ENCODE data around the gene TNFSF18. TPM values are rescaled to one million over a fixed set of nuclear protein-coding genes. Genes with fewer than 3 reads are reported as not detected.
A peak's percentile ranks its signal among the peaks of the same experiment; 100 is the strongest.

The TNFSF18 gene
- total RNA-seq, 1 experiment from 2014 or later: 1.6 TPM

DNA sequence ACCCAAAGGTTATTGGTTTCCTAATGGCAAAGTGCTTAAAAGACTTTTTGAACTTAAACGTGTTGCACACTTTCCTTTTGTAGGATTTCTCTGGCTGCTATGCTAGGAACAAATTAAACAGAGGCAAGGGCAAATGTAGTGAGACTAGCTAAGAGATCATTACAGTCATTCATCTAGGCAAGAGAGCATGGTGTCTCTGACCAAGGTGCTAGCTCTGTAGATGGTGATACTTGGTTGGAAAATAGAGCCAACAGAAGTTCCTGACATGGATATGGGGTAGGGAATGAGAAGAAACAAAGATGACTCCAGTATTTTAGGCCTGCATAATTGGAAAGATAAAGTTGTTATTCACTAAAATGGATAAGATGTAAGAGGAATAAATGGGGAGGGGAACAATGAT lies 6.1 kb downstream of the TNFSF18 start:
- TF ChIP-seq POLR2AphosphoS5 (IDR thresholded peaks at IDR 0.05; ENCODE audit: low read depth, low read length) (no peak), REST (IDR thresholded peaks at IDR 0.05; ENCODE audit: low read depth) (peak; percentile 38)
- POLR2A ChIA-PET: no interaction called here

GRCh38 chr1:173043253-173043652 lies 7.5 kb downstream of the TNFSF18 start:
- DNase-seq (ENCODE audit: low read depth, low spot score) (no peak), ATAC-seq (peak; percentile 75)
- BruUV-seq (replicated peaks): no TSS peak
- peak overlapping the region; percentile 35 for H3K9ac ChIP-seq (ENCODE audit: low read length)
- H3K9me3 ChIP-seq (ENCODE audit: control insufficient read depth in 1 of 2, insufficient read depth in 1 of 2, low read depth in 1 of 2, low read length in 2 of 2): no peaks in the 10 kb centered on the region
- peak; percentile 28; the same call in 1 of the 2 replicates for TF ChIP-seq JUND (IDR thresholded peaks at IDR 0.05)
- TF ChIP-seq ZFX (IDR thresholded peaks at IDR 0.05): no peak
- no peaks in the 10 kb centered on the region for H3K27me3 ChIP-seq (ENCODE audit: insufficient read depth, low read length)
- ChIA-PET CTCF (interaction anchor here (1.1 kb wide), 1 partner anchor 216 kb away, joined by 3 read pairs; no protein-coding TSS in a partner anchor), RAD21 (ENCODE audit: low non-redundant PET in 1 of 2, low total read pairs in 2 of 2, uncharacterized antibody in 2 of 2, unreplicated experiment in 2 of 2) (no interaction called here), POLR2A (no interaction called here)
- peak overlapping the region; percentile 51; the same call in 1 of the 2 replicates for H3K27ac ChIP-seq (ENCODE audit: low read depth, low read length)
- peak overlapping the region in 1 of 2 experiments; percentile 15; a peak in 2 of 4 replicates for H3K4me3 ChIP-seq (replicated peaks in 1 of 2; ENCODE audit: low read depth in 1 of 2, low read length in 2 of 2)
- H3K36me3 ChIP-seq (ENCODE audit: control insufficient read depth in 1 of 2, insufficient read depth in 2 of 2, low read length in 2 of 2): no peaks in the 10 kb centered on the region
- H3K4me1 ChIP-seq (ENCODE audit: control insufficient read depth in 1 of 2, insufficient read depth in 2 of 2, low read length in 2 of 2): peaks cover 27 to 46% of the 10 kb centered on the region in 2 experiments
- H3K9me2 ChIP-seq (ENCODE audit: insufficient read depth): no peaks in the 10 kb centered on the region
- peak overlapping the region; percentile 60 for H3K4me2 ChIP-seq (ENCODE audit: low read length)
- H2AFZ ChIP-seq (ENCODE audit: low read depth, low read length, poor library complexity, severe bottlenecking): peak overlapping the region; percentile 55
- no peaks in the 10 kb centered on the region for H3K79me2 ChIP-seq (ENCODE audit: insufficient read depth, low read length)
- H4K20me1 ChIP-seq (ENCODE audit: insufficient read depth): no peaks in the 10 kb centered on the region
- intact Hi-C loops (cut with micrococcal nuclease): no loop called here

More for the DNA sequence above, 6.1 kb downstream of the TNFSF18 start:
- Histone ChIP-seq H3K4me3 (replicated peaks in 1 of 2; ENCODE audit: low read depth in 1 of 2, low read length in 2 of 2) (no peak overlapping the region), H3K4me1 (ENCODE audit: control insufficient read depth in 1 of 2, insufficient read depth in 2 of 2, low read length in 2 of 2) (peaks cover 39 to 53% of the 10 kb centered on the region in 2 experiments), H3K79me2 (ENCODE audit: insufficient read depth, low read length) (no peaks in the 10 kb centered on the region), H3K27me3 (ENCODE audit: insufficient read depth, low read length) (no peaks in the 10 kb centered on the region), H3K27ac (ENCODE audit: low read depth, low read length) (peak overlapping the region; percentile 51; the same call in 1 of the 2 replicates), H3K9ac (ENCODE audit: low read length) (no peak overlapping the region), H3K9me2 (ENCODE audit: insufficient read depth) (no peaks in the 10 kb centered on the region), H3K4me2 (ENCODE audit: low read length) (no peak overlapping the region), H3K9me3 (ENCODE audit: control insufficient read depth in 1 of 2, insufficient read depth in 1 of 2, low read depth in 1 of 2, low read length in 2 of 2) (no peaks in the 10 kb centered on the region), H4K20me1 (ENCODE audit: insufficient read depth) (no peaks in the 10 kb centered on the region), H3K36me3 (ENCODE audit: control insufficient read depth in 1 of 2, insufficient read depth in 2 of 2, low read length in 2 of 2) (no peaks in the 10 kb centered on the region), H2AFZ (ENCODE audit: low read depth, low read length, poor library complexity, severe bottlenecking) (no peak overlapping the region)
- no TSS peak for BruUV-seq (replicated peaks)
- CTCF ChIA-PET: no interaction called here
- intact Hi-C loops (cut with micrococcal nuclease): no loop called here
- DNase-seq (ENCODE audit: low read depth, low spot score) (no peak), ATAC-seq (no peak)
- RAD21 ChIA-PET (ENCODE audit: low non-redundant PET in 1 of 2, low total read pairs in 2 of 2, uncharacterized antibody in 2 of 2, unreplicated experiment in 2 of 2): no interaction called here

All from HCT116 (cell line).